Skin epidermis (tissue), 12 donors: Measurements from ENCODE around the gene CEACAM16.
"Not testable (repeated sequence)": the region's sequence is repeated elsewhere in the genome, so short reads cannot be mapped to it uniquely, and the experiment has no call there.

ENCODE experiments used
- H3K27ac ChIP-seq, 21 experiments: fragments of 200-600 bp; sonication (generic) in 11 of 21; one replicate each; pipeline ENCODE4 v1.5.0; 2020; ENCODE audit warnings: mild to moderate bottlenecking in 3 of 21, inconsistent platforms in 2 of 21, moderate library complexity in 2 of 21
- H3K4me3 ChIP-seq, 7 experiments: fragments of 200-600 bp; sonication (generic) in 2 of 7; one replicate each; pipeline ENCODE4 v1.5.0; 2020; ENCODE audit warnings: inconsistent platforms in 2 of 7, mild to moderate bottlenecking in 2 of 7, moderate library complexity in 1 of 7

The CEACAM16 gene

DNA sequence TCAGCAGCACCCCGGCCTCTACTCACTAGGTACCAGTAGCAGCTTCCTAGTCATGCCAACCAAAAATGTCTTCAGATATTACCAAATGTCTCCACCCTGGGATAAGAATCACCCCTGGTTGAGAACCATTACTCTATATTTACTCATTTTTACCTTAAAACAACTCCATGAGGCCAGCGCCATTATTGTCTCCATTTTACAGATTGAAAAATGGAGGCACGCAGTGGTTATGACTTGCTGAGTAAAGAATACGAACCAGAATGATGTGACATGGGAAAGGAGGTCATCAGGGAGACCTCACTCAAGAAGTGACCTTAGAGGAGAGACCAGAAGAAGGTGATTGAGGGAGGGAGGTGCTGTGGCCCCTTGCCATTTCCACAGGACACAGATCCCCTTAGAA is 25.4 kb upstream of the CEACAM16 start:
- Histone ChIP-seq H3K4me3 (no peak overlapping the region), H3K27ac (no peak overlapping the region)

DNA sequence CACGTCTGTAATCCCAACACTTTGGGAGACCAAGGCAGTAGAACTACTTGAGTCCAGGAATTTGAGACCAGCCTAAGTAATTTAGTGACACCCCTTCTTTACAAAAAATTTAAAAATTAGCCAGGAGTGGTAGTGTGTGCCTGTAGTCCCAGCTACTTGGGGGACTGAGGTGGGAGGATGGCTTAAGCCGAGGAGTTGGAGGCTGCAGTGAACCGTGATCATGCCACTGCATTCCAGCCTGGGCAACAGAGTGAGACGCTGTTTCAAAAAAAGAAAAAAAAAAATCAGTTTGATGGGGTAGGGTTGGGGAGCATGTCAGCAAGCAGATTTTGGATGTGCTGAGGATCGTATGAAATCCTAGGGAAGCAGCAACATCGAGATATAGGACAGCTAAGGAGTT is 23.4 kb upstream of the CEACAM16 start:
- no peak overlapping the region for H3K4me3 ChIP-seq

DNA sequence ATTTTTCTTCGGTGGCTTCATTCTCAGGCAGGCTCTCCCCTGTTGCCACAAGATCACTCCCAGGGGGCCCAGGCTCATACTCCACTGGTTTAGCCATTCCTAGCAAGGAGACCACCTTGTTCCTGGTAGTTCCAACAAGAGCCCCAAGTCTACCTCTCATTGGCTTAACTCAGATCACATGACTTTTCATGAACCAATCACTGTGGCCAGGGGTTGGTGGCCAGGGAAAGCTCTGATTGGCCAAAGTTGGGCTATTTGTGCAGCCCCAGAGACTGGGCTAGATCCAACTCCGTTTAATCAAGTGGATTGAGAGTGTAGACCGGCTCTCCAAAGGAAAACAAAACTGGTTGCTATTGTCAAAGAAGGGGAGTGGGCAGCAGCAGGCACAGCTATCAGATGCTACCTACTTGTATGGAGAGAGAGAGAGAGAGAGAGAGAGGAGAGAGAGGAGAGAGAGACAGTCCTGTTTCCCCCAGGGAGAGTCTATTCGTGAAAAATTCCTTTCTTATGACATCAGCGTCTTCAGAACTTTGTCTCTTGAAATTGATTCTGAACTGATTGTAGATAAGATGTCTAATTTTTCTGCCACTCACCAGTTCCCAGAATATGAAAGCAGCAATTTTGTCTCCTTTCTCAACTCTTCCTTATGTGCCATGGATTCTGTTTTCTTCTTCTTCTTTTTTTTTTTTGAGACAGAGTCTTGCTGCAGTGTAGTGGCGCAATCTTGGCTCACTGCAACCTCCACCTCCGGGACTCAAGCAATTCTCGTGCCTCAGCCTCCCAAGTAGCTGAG is 21.7 kb upstream of the CEACAM16 start:
- Histone ChIP-seq H3K27ac (peak overlapping the region in 1 of 21 experiments; percentile 6), H3K4me3 (no peak overlapping the region)

More for the DNA sequence above, 23.4 kb upstream of the CEACAM16 start:
- H3K27ac ChIP-seq = no peak overlapping the region

DNA sequence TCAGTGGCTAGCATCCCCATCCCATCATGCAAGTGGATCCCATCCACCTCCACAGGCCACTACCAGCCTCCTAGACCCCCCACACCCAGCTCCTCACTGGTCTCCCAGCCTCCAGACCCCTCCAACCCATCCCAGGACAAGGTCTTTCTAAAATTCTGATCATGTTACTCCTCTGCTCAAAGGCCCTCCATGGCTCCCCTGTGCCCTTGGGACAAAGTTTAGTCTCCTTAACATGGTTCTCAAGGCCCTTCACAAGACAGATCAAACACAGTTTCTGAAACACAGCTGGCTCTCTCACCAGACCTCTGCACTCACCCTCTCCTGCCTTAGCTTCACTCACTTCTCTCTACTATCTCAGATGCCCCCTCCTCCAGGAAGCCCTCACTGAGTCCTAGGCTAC is 18.4 kb upstream of the CEACAM16 start:
- H3K4me3 ChIP-seq = no peak overlapping the region
- H3K27ac ChIP-seq = no peak overlapping the region

DNA sequence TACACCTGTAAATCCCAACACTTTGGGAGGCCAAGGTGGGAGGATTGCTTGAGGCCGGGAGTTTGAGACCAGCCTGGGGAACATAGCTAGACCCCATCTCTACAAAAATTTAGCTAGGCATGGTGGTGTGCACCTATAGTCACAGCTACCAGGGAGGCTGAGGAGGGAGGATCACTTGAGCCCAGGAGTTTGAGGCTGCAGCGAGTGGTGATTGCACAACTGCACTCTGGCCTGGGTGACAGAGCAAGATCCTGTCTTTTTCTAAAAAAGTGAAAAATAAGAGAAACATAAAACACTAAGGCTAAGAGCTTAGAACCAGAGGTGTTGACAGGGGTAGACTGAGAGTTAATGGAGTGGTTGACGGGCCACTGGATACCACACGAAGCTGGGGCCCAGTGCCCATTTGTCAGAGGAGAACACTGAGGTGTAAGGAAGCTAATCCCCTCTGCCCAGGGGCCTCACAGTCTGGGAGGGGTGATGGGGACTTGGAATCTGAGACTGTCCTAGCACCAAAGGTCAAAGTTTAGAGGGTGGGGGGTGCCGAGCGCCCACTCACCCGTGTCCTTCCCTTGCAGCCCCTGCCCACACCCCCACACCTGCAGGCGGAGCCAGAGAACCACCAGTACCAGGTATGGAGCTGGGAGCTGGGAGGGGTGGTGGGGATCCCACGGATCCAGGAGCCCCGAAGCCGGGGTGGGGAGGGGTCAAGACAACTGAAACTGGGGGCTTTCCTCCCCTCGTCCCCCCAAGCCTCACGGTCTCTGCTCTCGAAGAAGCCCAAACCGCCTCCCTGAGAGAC is 16.8 kb upstream of the CEACAM16 start:
- H3K27ac ChIP-seq = no peak overlapping the region
- H3K4me3 ChIP-seq = no peak overlapping the region

DNA sequence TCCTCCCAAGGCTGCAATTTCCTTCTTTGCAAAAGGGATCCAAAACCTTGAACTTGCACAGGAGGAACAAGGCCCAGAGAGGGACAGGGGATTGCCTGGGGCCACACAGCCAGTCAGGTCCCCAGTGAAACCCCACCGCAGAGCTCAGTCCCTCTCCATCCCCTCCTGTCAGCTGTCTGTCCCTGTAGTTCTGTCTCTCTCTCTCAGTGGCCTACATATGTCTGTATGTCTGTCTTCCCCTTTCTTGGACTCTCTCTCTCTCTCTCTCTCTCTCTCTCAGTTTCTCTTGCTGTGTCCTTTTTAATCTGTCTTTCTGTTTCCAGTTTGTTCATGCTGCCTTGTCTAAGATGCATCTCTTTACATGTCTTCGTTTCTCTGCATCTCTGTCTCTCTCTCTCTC is 16.1 kb upstream of the CEACAM16 start:
- Histone ChIP-seq H3K27ac (no peak overlapping the region), H3K4me3 (no peak overlapping the region)

DNA sequence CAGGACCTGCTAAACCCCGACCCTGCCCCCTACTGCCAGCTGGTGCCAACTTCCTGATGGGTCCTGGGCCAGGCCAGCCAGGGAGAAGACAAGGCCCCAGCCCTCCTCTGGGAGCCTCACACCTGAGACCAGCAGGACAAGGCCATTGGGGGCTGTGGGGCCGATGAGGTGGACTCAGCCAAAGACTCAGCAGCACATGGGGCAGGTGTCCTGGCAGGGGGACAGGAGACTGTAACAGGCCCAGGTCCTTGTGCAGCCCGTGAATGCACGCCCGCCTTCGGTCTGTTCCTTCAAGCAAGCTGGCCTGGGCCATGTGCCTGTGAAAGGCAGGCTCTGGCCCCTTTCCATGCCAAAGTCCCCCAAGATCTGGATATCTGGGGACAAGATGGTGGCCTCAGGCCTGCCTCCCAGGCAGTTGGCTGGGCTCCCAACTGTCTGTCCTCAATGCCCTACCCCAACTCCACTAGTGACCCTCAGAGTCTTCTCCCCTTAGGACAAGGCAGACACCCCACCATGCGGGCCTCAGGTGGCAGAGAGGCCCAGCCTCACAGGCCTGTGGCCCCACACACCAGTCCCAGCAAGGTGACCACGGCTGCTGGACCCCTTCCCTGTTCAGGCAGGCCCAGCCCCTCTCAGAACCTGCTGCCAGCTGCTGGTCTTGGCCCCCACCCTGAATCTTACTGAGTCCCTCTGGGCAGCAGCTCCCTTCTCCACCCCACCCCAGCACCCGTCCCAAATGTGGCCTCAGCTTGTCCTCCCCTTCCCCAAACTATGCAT is 15.3 kb upstream of the CEACAM16 start:
- H3K4me3 ChIP-seq = no peak overlapping the region
- H3K27ac ChIP-seq = peak overlapping the region in 4 of 21 experiments; percentile 9 to 60 (median 33)

DNA sequence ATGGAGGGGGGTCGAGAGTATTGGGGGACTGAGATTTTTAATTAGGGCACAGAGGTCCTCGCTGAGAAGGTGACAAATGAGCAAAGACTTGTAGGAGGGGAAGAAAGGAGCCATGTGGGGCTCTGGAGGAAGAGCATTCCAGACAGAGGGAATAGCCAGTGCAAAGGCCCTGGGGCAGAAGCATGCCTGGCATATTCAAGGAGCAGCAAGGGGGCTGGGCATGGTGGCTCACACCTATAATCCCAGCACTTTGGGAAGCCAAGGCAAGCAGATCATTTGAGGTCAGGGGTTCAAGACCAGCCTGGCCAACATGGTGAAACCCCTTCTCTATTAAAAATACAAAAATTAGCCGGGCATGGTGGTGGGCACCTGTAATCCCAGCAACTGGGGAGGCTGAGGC is 14.6 kb upstream of the CEACAM16 start:
- H3K27ac ChIP-seq = peak overlapping the region in 4 of 21 experiments; percentile 17 to 62 (median 49)
- not testable (repeated sequence) for H3K4me3 ChIP-seq

DNA sequence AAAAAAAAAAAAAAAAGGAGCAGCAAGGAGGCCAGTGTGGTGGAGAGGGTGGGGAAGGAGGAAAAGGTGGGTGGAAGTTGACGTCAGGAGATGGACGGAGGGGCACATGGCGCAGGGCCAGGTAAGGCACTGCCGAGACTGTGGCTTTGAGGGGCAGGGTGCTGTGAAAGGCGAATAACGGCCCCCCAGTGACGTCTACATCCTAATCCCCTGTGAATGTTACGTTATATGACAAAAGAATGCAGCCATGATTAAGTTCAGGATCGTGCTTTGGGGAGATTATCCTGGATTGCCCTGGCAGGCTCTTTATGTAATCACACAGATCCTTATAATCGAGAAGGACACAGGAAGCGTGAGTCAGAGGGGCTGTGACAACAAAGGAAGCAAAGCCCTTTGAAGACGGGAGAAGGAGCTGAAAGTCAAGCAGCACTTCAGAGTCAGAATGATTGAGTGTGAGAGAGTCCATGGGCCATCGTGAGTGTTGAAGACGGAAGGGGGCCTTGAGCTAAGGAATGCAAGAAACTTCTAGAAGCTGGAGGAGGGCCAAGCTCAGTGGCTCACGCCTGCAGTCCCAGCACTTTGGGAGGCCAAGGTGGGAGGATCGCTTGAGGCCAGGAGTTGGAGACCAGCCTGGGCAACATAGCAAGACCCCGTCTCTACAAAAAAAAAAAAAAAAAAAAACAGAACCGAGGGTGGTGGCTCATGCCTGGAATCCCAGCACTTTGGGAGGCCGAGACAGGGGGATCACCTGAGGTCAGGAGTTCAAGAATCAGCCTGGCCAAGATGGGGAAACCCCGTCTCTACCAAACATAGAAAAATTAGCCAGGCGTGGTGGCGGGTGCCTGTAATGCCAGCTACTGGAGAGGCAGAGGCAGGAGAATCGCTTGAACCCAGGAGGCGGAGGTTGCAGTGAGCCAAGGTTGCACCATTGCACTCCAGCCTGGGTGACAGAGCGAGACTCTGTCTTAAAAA is 13.8 kb upstream of the CEACAM16 start:
- Histone ChIP-seq H3K4me3 (no peak overlapping the region), H3K27ac (peak overlapping the region in 11 of 21 experiments; percentile 3 to 63 (median 47))

DNA sequence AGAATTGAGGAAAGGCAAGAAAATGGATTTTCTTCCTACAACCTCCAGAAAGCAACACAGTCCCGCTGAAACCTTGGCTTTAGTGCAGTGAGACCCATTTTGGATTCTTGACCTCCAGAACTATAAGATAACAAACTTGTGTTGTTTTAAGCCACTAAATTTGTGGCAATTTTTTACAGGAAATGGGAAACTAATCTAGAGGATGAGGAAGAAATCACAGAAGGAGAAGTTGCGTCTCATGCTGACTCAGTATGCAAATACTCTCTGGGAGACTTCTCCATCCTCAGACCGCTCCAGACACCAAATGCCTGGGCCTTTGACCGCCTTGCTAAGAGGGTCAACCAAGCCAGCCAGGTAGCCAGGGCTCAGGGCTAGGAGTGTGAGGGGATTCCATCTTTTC is 13.1 kb upstream of the CEACAM16 start:
- Histone ChIP-seq H3K27ac (peak overlapping the region in 9 of 21 experiments; percentile 3 to 63 (median 49)), H3K4me3 (no peak overlapping the region)

DNA sequence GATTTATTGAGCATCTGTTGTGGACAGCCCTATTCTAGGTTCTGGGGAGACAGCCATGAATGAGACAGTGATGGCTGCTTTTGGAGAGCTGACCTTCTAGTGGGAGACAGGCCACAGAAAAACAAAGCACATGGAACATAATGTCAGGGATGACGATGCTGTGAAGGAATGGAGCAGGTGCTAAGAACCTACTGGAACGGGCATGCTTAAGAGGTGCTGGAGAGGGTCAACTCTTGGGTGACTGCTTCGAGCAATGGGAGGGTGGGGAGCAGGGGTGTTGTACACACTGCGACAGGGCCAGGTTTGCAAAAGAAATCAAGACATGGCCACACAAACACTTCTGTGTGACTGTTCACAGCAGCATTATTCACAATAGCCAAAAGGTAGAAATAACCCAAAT is 12.1 kb upstream of the CEACAM16 start:
- no peak overlapping the region for H3K4me3 ChIP-seq
- no peak overlapping the region for H3K27ac ChIP-seq

DNA sequence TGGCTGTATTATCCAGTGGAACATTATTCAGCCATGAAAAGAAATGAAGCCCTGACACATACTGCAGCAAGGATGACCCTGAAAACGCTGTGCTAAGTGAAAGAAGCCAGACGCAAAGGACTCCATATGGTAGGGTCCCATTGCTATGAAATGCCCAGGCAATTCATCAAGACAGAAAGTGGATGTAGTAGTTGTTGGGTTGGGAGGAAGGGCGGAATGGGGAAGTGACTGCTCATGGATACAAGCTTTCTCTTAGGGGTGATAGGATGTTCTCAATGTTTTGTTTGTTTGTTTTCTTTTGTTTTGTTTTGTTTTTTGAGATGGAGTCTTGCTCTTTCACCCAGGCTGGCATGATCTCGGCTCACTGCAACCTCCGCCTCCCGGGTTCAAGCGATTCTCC is 11.1 kb upstream of the CEACAM16 start:
- no peak overlapping the region for H3K27ac ChIP-seq

DNA sequence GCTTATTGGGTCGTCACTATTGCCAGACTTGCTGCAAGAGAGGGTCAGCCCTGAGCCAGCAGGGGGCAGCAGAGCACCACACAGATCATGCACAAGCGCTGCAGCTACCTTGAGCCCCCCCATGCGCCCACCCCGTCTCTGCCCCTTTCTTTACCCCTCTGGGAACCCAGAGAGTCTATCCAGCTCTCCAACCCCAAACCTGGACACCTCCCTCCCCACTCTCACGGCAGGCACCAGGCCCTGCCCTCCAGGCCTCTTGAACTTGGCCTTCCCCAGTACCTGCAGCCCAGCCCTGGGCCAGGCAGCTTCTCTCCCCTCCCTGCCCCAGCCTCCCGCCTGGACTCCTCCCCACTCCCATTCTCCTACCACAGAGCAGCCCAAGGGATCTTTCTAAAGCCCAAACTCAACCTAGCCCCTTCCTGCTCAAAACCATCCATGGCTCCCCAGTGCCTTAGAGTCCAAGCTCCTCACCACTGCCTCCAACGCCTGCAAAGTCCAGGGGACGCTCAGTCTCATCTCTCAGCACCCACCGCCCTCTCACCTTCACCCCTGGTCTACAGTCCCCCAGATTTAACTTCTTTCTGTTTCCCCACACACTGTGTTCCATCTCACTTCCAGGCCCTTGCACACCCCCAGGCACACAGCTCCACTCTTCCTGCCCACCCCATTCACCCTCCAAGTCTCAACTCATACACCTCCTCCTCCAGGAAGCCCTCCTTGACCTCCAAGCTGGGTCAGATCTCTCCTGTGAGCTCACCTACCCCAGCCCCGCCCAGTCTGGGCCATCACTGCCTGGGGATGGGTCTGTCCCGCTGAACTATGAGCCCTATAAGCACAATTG is 9.4 kb upstream of the CEACAM16 start:
- peak overlapping the region in 2 of 21 experiments; percentile 6 to 13 for H3K27ac ChIP-seq

More for the DNA sequence above, 11.1 kb upstream of the CEACAM16 start:
- H3K4me3 ChIP-seq = no peak overlapping the region

DNA sequence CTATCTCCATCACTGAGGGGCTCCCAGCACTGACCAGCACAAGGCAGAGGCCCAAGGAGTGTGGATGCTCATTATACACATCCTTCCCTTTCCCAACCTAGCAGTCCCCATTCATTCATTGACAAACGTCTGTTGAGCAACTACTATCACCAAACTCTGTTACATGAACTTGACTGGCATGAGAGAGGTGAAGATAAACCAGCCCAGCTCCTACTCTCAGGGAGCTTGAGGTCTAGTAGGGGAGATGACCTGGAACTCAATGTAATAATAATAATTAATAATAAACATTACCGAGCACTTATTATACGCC is 8.9 kb upstream of the CEACAM16 start:
- H3K27ac ChIP-seq = peak overlapping the region in 2 of 21 experiments; percentile 6 to 13
- H3K4me3 ChIP-seq = no peak overlapping the region

More for the DNA sequence above, 9.4 kb upstream of the CEACAM16 start:
- no peak overlapping the region for H3K4me3 ChIP-seq

DNA sequence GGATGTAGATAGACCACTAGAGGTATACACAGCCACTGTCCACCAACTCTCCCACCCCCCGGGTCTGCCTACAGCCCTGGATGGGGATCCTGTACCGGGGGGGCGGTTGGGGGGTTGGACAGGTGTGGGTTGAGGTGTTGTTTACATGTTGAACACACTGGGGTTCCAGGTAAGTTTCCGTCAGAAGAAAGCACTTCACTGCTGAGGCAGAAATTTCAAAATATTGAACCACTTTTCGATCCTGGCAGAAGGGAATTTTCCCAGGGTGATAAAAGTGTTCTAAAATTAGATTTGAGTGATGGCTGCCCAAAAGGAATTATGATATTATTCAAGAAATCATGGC is 6.6 kb upstream of the CEACAM16 start:
- H3K27ac ChIP-seq = peak overlapping the region in 16 of 21 experiments; percentile 17 to 78 (median 56)
- H3K4me3 ChIP-seq = no peak overlapping the region

DNA sequence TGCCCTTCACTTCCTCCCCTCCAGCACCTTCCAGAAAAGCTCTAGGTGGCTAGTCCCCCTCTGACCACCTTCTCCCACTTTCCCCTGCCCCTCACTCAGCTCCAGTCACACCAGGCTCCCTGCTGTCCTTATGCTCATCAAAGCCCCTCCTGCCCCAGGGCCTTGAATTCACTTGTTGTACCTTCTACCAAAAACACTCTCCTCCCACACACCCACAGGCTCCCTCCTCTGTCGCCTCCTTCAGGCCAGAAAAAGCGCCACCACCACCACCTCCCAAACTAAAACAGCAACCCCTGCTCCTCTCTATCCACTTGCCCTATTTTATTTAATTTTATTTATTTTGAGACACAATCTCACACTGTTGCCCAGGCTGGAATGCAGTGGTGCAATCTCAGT is 4.8 kb upstream of the CEACAM16 start:
- H3K27ac ChIP-seq = no peak overlapping the region
- H3K4me3 ChIP-seq = no peak overlapping the region

DNA sequence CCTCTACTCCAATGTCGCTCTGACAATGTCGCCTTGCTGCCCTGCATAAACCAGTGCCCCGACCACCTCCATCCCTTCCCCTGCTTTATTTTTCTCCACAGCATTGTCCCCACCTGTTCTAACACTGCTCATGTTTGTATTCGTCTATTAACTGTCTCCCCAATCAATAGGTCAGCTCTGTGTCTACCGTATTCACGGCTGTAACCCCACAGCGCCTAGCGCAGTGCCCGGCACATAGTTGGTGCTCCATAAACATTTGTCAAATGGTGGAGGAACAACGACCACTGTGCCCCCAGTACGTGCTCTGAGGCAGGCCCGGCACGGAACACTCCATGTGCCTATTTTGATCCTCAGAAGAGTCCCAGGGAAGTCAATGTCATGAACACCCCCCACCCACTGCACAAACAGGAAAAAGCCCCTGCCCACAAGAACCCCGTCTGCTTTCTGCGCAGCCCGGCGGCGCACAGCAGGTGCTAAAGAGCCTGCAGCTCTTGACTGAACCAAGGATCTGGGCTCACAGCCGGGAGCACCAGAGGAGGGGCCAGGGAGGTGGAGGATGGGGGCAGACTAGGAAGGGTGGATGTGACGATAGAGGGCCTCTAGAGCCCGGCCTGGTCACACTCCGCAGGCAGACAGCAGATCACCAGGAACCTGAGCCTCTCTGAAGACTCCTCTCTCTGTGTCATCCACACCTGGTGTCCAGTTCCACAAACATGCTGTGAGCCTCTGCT is 1.8 kb upstream of the CEACAM16 start:
- H3K27ac ChIP-seq = no peak overlapping the region
- no peak overlapping the region for H3K4me3 ChIP-seq

DNA sequence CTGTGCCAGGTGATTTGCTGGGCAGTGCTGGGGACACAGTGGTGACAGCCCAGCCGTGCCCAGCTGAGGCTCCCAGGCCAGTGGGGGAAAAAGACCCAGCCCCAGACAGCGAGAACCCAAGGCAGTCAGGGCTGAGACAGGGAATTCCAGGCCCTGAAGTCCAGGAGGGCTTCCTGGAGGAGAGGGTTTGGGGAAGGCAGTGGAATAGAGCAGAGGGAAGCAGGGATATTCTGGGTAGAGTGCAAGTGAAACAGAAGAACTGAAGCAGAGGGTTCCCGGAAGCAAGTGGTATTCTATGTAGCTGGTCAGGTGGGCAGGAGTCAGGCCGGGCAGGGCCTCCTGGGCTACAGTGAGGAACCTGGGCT is 1.3 kb upstream of the CEACAM16 start:
- H3K27ac ChIP-seq = no peak overlapping the region
- H3K4me3 ChIP-seq = no peak overlapping the region
